Activated naive CD8-positive, alpha-beta T cell treated with anti-CD3 and anti-CD28 coated beads, Interleukin-2, amount 50 U/mL, for 24 hours (primary cell): ENCODE data around the gene LNP1.

Experiments used
- ATAC-seq: fragments of 150-1000 bp; cut with Tn5 transposase; one replicate; pipeline ENCODE4 v1.10.0; 2021
- DNase-seq: peaks from one replicate; pipeline ENCODE4 v3.0.0; 2021
- H3K27ac Mint-ChIP-seq: one replicate; pipeline ENCODE4 v1.8.0; 2021; ENCODE audit warnings: mild to moderate bottlenecking, mixed read lengths
- H3K27me3 Mint-ChIP-seq: one replicate; pipeline ENCODE4 v1.8.0; 2021; ENCODE audit warnings: mixed read lengths
- H3K36me3 Mint-ChIP-seq: one replicate; pipeline ENCODE4 v1.8.0; 2021; ENCODE audit warnings: low read depth, mixed read lengths
- H3K4me1 Mint-ChIP-seq: one replicate; pipeline ENCODE4 v1.8.0; 2021; ENCODE audit warnings: mixed read lengths
- H3K4me3 Mint-ChIP-seq: one replicate; pipeline ENCODE4 v1.8.0; 2021; ENCODE audit warnings: mild to moderate bottlenecking, moderate library complexity, mixed read lengths
- H3K9me3 Mint-ChIP-seq: one replicate; pipeline ENCODE4 v1.8.0; 2021; ENCODE audit warnings: mixed read lengths

The LNP1 gene

GRCh38 chr3:100407977-100408532 lies 6.7 kb downstream of the LNP1 start:
- no peak for ATAC-seq
- no peak for DNase-seq
- peaks cover 20% of the 10 kb centered on the region for H3K4me1 Mint-ChIP-seq
- H3K9me3 Mint-ChIP-seq: peaks cover 29% of the 10 kb centered on the region
- no peaks in the 10 kb centered on the region for H3K27me3 Mint-ChIP-seq
- H3K36me3 Mint-ChIP-seq: peaks cover 42% of the 10 kb centered on the region
- H3K4me3 Mint-ChIP-seq: no peak overlapping the region
- no peak overlapping the region for H3K27ac Mint-ChIP-seq

GRCh38 chr3:100411091-100411982 lies 10.0 kb downstream of the LNP1 start:
- no peak for ATAC-seq
- H3K36me3 Mint-ChIP-seq: peaks cover 37% of the 10 kb centered on the region
- H3K9me3 Mint-ChIP-seq: peaks cover 30% of the 10 kb centered on the region
- no peak for DNase-seq
- no peak overlapping the region for H3K4me3 Mint-ChIP-seq
- H3K27ac Mint-ChIP-seq: no peak overlapping the region
- H3K4me1 Mint-ChIP-seq: peaks cover 3% of the 10 kb centered on the region
- H3K27me3 Mint-ChIP-seq: no peaks in the 10 kb centered on the region

GRCh38 chr3:100412912-100413590 lies 11.7 kb downstream of the LNP1 start:
- Mint-ChIP-seq H3K4me1 (peaks cover 3% of the 10 kb centered on the region), H3K9me3 (peaks cover 25% of the 10 kb centered on the region), H3K27me3 (no peaks in the 10 kb centered on the region), H3K36me3 (peaks cover 24% of the 10 kb centered on the region), H3K4me3 (no peak overlapping the region), H3K27ac (no peak overlapping the region)
- no peak for ATAC-seq
- no peak for DNase-seq

GRCh38 chr3:100413613-100414012 lies 12.3 kb downstream of the LNP1 start:
- ATAC-seq: no peak
- H3K4me3 Mint-ChIP-seq: no peak overlapping the region
- no peak overlapping the region for H3K27ac Mint-ChIP-seq
- peaks cover 1% of the 10 kb centered on the region for H3K27me3 Mint-ChIP-seq
- peaks cover 25% of the 10 kb centered on the region for H3K36me3 Mint-ChIP-seq
- H3K4me1 Mint-ChIP-seq: peaks cover 3% of the 10 kb centered on the region
- no peak for DNase-seq
- peaks cover 25% of the 10 kb centered on the region for H3K9me3 Mint-ChIP-seq

- peaks cover 17% of the 10 kb centered on the region for H3K36me3 Mint-ChIP-seq
- no peak for DNase-seq
- H3K4me1 Mint-ChIP-seq: peaks cover 3% of the 10 kb centered on the region
- H3K27me3 Mint-ChIP-seq: peaks cover 2% of the 10 kb centered on the region
- peaks cover 19% of the 10 kb centered on the region for H3K9me3 Mint-ChIP-seq
- no peak overlapping the region for H3K4me3 Mint-ChIP-seq
- no peak for ATAC-seq
- no peak overlapping the region for H3K27ac Mint-ChIP-seq
These were observed 14.8 kb downstream of the LNP1 start for GRCh38 chr3:100416176-100416575.

GRCh38 chr3:100416863-100417262 lies 15.5 kb downstream of the LNP1 start:
- Mint-ChIP-seq H3K36me3 (peaks cover 12% of the 10 kb centered on the region), H3K27ac (no peak overlapping the region), H3K27me3 (peaks cover 2% of the 10 kb centered on the region), H3K9me3 (peaks cover 13% of the 10 kb centered on the region), H3K4me1 (peaks cover 3% of the 10 kb centered on the region), H3K4me3 (no peak overlapping the region)
- no peak for DNase-seq
- no peak for ATAC-seq

GRCh38 chr3:100419406-100419805 lies 18.1 kb downstream of the LNP1 start:
- peaks cover 3% of the 10 kb centered on the region for H3K36me3 Mint-ChIP-seq
- H3K9me3 Mint-ChIP-seq: peaks cover 4% of the 10 kb centered on the region
- no peak overlapping the region for H3K27ac Mint-ChIP-seq
- DNase-seq (no peak), ATAC-seq (no peak)
- no peaks in the 10 kb centered on the region for H3K4me1 Mint-ChIP-seq
- H3K4me3 Mint-ChIP-seq: no peak overlapping the region
- peaks cover 2% of the 10 kb centered on the region for H3K27me3 Mint-ChIP-seq

- no peak overlapping the region for H3K4me3 Mint-ChIP-seq
- peaks cover 2% of the 10 kb centered on the region for H3K27me3 Mint-ChIP-seq
- no peak overlapping the region for H3K27ac Mint-ChIP-seq
- ATAC-seq (no peak), DNase-seq (no peak)
- H3K9me3 Mint-ChIP-seq: peaks cover 4% of the 10 kb centered on the region
- H3K4me1 Mint-ChIP-seq: no peaks in the 10 kb centered on the region
- peaks cover 1% of the 10 kb centered on the region for H3K36me3 Mint-ChIP-seq
These were observed 19.5 kb downstream of the LNP1 start for GRCh38 chr3:100420885-100421284.

GRCh38 chr3:100423611-100424010 lies 22.3 kb downstream of the LNP1 start:
- peaks cover under 1% of the 10 kb centered on the region for H3K36me3 Mint-ChIP-seq
- no peaks in the 10 kb centered on the region for H3K9me3 Mint-ChIP-seq
- peaks cover under 1% of the 10 kb centered on the region for H3K27me3 Mint-ChIP-seq
- ATAC-seq (no peak), DNase-seq (no peak)
- no peak overlapping the region for H3K4me3 Mint-ChIP-seq
- no peak overlapping the region for H3K27ac Mint-ChIP-seq
- H3K4me1 Mint-ChIP-seq: no peaks in the 10 kb centered on the region

GRCh38 chr3:100424261-100424660 lies 22.9 kb downstream of the LNP1 start:
- DNase-seq: no peak
- no peaks in the 10 kb centered on the region for H3K27me3 Mint-ChIP-seq
- H3K27ac Mint-ChIP-seq: no peak overlapping the region
- no peaks in the 10 kb centered on the region for H3K36me3 Mint-ChIP-seq
- H3K4me1 Mint-ChIP-seq: no peaks in the 10 kb centered on the region
- ATAC-seq: no peak
- H3K9me3 Mint-ChIP-seq: no peaks in the 10 kb centered on the region
- H3K4me3 Mint-ChIP-seq: no peak overlapping the region

GRCh38 chr3:100425316-100425715 lies 24.0 kb downstream of the LNP1 start:
- DNase-seq (no peak), ATAC-seq (no peak)
- Mint-ChIP-seq H3K9me3 (no peaks in the 10 kb centered on the region), H3K27me3 (no peaks in the 10 kb centered on the region), H3K4me3 (no peak overlapping the region), H3K27ac (no peak overlapping the region), H3K4me1 (no peaks in the 10 kb centered on the region), H3K36me3 (no peaks in the 10 kb centered on the region)

GRCh38 chr3:100426067-100426682 lies 24.8 kb downstream of the LNP1 start:
- no peak overlapping the region for H3K27ac Mint-ChIP-seq
- no peaks in the 10 kb centered on the region for H3K9me3 Mint-ChIP-seq
- no peaks in the 10 kb centered on the region for H3K4me1 Mint-ChIP-seq
- DNase-seq: no peak
- no peak for ATAC-seq
- no peaks in the 10 kb centered on the region for H3K27me3 Mint-ChIP-seq
- no peaks in the 10 kb centered on the region for H3K36me3 Mint-ChIP-seq
- no peak overlapping the region for H3K4me3 Mint-ChIP-seq

- H3K4me3 Mint-ChIP-seq: no peak overlapping the region
- no peaks in the 10 kb centered on the region for H3K9me3 Mint-ChIP-seq
- H3K27ac Mint-ChIP-seq: no peak overlapping the region
- H3K36me3 Mint-ChIP-seq: no peaks in the 10 kb centered on the region
- ATAC-seq (no peak), DNase-seq (no peak)
- H3K27me3 Mint-ChIP-seq: no peaks in the 10 kb centered on the region
- no peaks in the 10 kb centered on the region for H3K4me1 Mint-ChIP-seq
These were observed 26.4 kb downstream of the LNP1 start for GRCh38 chr3:100427699-100428098.

GRCh38 chr3:100429187-100429716 lies 27.9 kb downstream of the LNP1 start:
- Mint-ChIP-seq H3K4me1 (no peaks in the 10 kb centered on the region), H3K36me3 (no peaks in the 10 kb centered on the region), H3K4me3 (no peak overlapping the region), H3K27me3 (no peaks in the 10 kb centered on the region), H3K9me3 (no peaks in the 10 kb centered on the region), H3K27ac (no peak overlapping the region)
- ATAC-seq (no peak), DNase-seq (no peak)
